Spleen (tissue), 7 donors: ENCODE results near the gene SIRPB1.

Experiments
- POLR2A ChIP-seq, 3 donors: fragments of 450-650 bp; IDR thresholded peaks; one replicate each; pipeline ENCODE4 v1.5.1; 2017; ENCODE audit warnings: antibody characterized with exemption in 3 of 3, mild to moderate bottlenecking in 1 of 3
- POLR2AphosphoS5 ChIP-seq, 3 donors: sonication (generic); formaldehyde crosslinking; IDR thresholded peaks; one replicate each; pipeline ENCODE4 v1.5.1; 2017; ENCODE audit warnings: antibody characterized with exemption in 3 of 3
- TF ChIP-seq, protein P1 (sequence below), 11 experiments: fragments of 200-600 bp in 7 of 11; fragments of 450-650 bp in 4 of 11; sonication (generic) in 4 of 11; IDR thresholded peaks in 8 of 11; conservative IDR thresholded peaks in 3 of 11; 1 replicate in 7 of 11; 2 replicates in 4 of 11; pipeline versions ENCODE4 v1.4.0 to v1.8.0; 2016 to 2021; ENCODE audit warnings: antibody characterized with exemption in 11 of 11, inconsistent platforms in 4 of 11, mild to moderate bottlenecking in 1 of 11
- donor health status: DM: no; HTN: no; CAD: no; lungs with moderate emphysema.
- donor health status: DM: no; HTN: no; CAD: no.
- donor health status: DM: no; HTN: no; CAD: no.

DNA sequence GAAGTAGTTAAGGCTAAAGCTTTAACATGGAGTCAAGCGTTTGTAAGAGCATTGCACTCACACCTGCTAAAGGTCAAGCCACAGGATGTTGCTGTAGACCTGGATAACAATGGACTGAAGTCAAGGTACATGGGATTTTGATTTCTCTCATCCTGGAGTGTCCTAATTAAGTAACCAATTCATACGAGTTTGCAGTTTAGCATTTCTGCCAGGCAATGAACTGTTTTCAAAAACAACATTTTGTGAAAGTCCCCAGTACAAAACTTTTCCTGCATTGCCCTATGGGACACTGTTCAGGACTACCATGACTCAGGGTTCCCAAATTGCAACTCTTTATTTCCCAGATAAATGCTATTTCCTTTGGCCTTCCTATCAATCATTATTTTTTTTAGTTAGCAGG lies 17.4 kb upstream of the SIRPB1 start:
- TF ChIP-seq POLR2AphosphoS5 (IDR thresholded peaks at IDR 0.05) (no peak), POLR2A (IDR thresholded peaks at IDR 0.05) (no peak)
- TF ChIP-seq, protein P1, sequence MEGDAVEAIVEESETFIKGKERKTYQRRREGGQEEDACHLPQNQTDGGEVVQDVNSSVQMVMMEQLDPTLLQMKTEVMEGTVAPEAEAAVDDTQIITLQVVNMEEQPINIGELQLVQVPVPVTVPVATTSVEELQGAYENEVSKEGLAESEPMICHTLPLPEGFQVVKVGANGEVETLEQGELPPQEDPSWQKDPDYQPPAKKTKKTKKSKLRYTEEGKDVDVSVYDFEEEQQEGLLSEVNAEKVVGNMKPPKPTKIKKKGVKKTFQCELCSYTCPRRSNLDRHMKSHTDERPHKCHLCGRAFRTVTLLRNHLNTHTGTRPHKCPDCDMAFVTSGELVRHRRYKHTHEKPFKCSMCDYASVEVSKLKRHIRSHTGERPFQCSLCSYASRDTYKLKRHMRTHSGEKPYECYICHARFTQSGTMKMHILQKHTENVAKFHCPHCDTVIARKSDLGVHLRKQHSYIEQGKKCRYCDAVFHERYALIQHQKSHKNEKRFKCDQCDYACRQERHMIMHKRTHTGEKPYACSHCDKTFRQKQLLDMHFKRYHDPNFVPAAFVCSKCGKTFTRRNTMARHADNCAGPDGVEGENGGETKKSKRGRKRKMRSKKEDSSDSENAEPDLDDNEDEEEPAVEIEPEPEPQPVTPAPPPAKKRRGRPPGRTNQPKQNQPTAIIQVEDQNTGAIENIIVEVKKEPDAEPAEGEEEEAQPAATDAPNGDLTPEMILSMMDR (IDR thresholded peaks at IDR 0.05 in 8 of 11, conservative IDR thresholded peaks at IDR 0.05 in 3 of 11), result no peak
